PFSK-1 (cell line): ENCODE data around the gene EGFLAM.

Source experiments
- POLR2AphosphoS5 ChIP-seq: IDR thresholded peaks from 2 replicates; pipeline ENCODE4 v1.6.1; 2012; ENCODE audit warnings: low read depth, mild to moderate bottlenecking, control low read depth, low read length, moderate library complexity
- TAF1 ChIP-seq: IDR thresholded peaks from 2 replicates; pipeline ENCODE4 v1.6.1; 2012; ENCODE audit warnings: low read length, control low read depth, borderline replicate concordance; ENCODE audit not compliant: insufficient read depth

DNA sequence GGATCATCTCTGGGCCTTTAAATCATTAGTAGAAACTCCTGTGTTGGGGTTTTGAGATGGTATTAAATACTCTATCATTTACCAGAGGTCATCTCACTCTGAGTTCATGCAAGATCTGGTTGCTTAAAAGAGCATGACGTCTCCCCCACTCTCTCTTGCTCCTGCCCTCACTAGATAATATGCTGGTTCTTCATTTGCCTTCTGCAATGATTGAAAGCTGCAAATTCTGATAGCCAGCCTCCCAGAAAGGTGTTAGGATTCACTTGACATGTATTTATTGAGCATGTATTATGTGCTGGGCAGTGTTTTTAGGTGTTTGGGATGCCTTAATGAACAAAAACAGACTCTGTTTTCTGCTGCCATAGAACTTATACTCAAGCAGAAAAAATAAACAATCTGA lies 41.2 kb downstream of the EGFLAM start:
- TF ChIP-seq POLR2AphosphoS5 (no peak), TAF1 (no peak)
